OCI-M2 (cell line): ENCODE results near the gene MBP.

Source experiments
- DNase-seq: peaks from one replicate; lab custom pipeline; 2025; ENCODE audit not compliant: unreplicated experiment; lab: John Stamatoyannopoulos, UW

MBP gene

DNA sequence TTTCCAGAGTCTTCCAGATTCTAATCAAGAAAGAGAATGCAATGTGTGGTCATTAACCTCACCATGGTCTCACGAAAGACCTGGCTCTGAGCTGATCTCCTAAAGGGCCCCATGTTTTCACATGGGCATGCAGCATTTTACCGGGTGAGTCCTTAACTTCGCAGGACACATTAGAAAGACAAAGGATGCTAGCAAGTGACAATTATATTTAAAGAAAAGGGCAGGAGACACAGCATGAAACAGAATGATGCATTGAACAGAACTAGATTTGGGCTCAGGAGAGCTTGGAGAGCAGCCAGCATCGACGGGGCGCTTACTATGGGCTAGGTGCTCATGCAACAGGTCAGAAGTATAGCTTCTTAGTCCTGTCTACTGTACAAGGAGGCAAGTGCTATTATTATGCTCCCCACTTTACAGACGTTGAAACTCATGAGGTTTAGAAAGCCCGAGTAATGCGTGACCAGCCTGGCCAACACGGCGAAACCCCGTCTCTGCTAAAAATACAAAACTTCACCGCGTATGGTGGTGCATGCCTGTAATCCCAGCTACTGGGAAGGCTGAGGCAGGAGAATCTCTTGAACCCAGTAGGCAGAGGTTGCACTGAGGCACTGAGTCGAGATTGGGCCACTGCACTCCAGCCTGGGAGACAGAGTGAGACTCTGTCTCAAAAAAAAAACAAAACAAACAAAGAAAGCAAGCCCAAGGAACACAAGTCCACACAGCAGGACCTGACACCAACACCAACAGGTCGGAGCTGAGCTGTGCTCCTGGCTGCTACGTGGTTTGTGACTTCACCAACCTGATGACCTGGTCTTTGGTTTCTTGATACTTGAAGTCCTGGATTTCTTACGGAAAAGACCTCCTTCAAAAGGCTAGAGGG is 16.1 kb downstream of the MBP start:
- no peak for DNase-seq

- no peak for DNase-seq
These were observed 17.2 kb downstream of the MBP start for GRCh38 chr18:77115192-77115953.

DNA sequence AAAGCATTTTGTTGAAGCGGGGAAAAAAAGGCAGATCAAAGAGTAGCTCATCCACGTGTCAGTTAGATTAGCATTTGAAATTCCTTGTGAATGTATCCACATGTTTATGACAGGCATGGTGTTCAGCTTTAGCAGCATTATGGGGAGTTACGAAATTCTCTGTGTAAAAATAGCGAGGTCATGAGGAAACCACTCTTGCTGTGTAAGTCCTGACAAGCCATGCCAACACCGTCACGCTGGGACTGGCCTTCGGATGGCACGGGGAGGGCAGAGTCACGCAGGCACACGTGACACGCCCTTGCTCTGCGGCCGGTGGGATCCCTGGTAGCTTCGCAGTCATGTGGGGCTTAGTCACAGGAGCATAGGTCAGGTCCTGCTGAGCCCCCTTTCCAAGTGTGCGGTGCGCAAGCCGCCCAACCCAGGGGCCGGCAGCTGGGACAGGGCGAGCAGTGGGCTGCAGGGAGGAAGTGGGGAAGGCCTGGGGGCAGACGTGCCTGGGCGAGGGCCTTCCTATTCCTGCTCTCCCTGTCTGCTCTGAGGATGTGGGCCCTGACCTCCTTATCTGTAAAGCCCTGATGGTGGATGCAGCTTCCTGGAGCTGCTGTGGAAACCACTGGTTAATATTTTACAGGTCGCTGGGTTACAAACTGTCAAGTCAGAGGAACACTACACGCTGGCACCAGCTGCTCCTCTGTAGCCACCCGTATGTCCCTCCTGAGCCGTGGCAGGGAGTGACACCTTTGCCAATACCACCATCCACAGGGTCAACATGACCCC is 18.0 kb downstream of the MBP start:
- DNase-seq = peak; percentile 40

DNA sequence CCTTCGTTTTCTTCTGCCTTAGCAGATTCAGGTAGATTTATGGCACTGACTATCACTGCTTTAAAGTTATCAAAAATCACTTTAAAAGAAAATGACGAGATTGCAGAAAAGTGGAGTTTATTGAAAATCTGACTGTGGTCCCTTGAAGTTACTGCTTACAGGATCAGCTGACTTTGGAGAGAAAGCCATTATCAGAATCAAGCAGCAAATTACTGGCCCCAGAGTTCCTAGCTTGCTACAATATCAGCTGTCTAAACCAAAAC is 18.5 kb downstream of the MBP start:
- DNase-seq = no peak

GRCh38 chr18:77113361-77114151 is 19.0 kb downstream of the MBP start:
- no peak for DNase-seq

- DNase-seq = no peak
These were observed 19.9 kb downstream of the MBP start for GRCh38 chr18:77112747-77113092.

DNA sequence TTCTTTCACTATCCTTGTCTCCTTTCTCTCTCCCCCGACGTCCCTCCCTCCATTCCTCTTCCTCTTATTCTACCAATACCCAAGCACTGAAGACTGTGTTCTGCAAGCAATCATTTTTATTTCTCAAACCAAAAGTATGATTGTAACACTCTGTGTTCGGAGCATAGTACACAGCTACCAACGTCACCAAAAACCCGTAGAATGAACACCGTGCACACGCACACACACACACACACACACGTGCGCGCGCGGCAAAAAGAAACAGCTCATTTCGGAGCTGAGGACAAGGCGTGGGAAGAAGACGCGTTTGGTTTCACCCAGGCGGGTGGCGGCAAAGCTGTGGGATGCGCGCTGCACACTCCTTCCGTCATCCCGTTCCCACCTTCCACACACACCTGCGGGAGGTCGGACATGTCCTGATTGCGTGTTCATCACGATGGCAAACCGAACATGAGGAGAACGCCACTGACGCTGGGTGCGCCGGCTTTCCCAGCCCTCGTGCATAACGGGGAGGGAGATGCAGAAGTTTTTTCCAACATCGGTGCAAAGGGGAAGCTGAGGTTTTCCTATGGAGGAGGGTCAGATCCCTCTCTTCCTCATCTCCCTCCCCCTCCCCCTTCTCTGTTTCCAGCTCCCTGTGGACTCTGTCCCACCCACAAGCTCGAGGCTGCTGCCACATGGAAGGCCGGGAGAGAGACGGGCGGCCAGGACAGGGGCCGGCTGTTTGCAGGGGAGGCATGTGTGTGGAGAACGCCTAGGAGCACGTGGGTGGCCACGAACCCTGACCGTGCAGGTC is 20.4 kb downstream of the MBP start:
- no peak for DNase-seq

- peak; percentile 35 for DNase-seq
These were observed 21.1 kb downstream of the MBP start for GRCh38 chr18:77111449-77111848.

DNA sequence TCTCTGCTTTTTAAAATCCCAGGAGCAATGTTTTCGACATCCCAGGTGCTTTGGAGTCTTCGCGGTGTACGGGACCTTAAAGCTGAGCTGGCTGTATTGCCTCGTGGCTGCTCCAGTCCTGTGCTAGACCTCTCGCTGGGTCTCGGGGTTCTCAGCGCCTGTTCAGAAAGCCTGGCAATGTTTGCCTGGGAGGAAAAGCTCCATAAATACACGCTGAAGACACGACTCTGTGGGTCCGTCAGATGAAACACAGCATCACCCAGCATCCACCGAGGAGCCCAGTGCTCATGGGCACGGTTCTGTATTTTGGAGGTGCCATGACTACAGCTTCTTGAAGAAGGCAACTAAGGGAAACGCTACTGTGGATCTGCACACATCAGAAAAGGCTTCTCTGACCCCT is 21.6 kb downstream of the MBP start:
- no peak for DNase-seq

GRCh38 chr18:77110400-77110799 is 22.2 kb downstream of the MBP start:
- DNase-seq = no peak

GRCh38 chr18:77109648-77110019 is 22.9 kb downstream of the MBP start:
- no peak for DNase-seq

DNA sequence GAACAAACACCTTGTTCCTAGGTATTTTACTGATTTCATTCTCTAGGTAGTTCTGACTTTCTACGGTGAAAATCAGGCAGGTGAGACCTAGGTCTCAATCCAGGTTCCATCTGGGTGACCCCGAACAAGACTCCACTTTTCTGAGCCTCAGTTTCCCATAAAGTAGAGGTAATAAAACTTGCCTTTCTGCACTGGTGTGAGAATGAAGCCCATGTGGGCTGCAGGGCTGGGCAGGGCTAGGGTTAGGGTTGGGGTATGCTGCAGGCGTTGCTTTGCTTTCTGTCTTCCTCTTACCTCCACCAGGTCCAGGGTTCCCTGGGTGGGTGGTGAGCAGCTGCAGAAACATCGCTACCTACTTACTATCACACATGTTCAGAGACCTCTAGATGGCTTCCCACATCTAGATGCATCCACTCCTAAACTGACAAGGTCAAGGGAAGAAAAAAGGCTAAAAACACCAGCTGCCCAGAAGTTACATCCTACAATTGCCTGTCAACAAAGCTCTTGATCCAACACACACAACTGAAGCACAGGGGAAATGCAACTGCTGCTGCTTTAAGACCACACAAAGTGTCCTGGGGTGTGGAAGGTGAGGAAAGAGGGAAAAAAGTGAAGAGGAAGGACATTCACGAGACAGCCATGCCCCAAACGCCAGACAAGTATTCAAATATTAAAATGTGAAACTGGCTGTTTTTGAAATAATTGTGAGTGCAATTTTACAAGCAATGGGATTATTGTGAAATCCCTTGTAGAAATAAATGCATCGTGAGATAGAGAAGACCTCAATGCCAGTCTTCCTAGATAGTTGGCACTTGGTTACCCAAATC is 23.5 kb downstream of the MBP start:
- DNase-seq = no peak

DNA sequence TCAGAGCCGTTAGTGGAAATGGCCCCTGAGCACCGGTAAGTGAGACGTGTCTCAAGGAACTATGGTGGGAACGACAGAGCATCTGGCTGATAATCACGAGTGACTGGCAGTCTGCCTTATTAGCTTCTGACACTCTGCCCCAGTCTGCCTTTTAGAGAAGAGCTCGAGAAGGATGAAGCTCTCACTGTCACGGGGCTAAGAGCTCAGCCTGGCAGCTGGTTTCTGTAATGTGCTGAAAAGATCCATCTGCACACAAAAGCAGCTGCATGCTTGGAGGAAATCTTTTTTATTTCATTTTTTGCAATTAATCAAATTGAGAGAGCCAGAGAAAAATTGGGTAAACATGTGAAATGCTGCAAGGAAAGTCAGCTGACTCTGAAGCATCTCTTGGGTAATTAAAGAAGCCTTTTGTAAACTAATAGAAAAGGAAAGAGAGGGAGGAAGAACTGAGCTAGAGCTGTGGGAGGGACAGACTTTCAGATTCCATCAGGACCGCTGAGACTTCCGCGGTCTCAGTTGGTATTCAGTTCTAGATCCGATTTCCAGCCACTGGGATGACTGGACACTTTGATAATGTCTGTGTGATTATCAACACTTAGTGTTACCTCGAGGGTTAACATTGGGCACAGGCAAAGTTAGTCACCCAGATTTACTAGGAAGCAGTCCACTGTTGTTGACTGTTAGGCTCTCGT is 24.4 kb downstream of the MBP start:
- DNase-seq = no peak

- DNase-seq = no peak
These were observed 25.3 kb downstream of the MBP start for GRCh38 chr18:77107292-77107691.

GRCh38 chr18:77106331-77106730 is 26.3 kb downstream of the MBP start:
- DNase-seq = no peak

- DNase-seq = no peak
These were observed 26.9 kb downstream of the MBP start for GRCh38 chr18:77105680-77106079.

DNA sequence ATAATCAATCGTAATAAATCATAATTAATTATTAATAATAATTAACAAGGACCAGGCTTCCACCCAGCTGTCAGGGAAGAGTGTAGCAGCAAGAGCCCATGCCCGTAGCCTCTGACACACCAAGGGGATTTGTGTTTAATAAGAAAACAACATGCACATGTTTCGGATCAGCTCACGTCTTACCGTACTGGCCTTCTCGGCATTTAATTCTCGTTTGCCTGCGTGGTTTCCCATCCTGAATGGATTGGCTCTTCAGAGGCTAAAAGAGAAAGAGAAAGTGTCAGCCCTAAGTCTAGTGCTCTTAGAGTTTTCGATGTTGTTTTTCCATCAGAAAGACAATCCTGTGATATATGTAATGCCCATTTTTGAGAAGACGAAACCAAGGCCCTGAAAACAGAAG is 27.6 kb downstream of the MBP start:
- DNase-seq = no peak

DNA sequence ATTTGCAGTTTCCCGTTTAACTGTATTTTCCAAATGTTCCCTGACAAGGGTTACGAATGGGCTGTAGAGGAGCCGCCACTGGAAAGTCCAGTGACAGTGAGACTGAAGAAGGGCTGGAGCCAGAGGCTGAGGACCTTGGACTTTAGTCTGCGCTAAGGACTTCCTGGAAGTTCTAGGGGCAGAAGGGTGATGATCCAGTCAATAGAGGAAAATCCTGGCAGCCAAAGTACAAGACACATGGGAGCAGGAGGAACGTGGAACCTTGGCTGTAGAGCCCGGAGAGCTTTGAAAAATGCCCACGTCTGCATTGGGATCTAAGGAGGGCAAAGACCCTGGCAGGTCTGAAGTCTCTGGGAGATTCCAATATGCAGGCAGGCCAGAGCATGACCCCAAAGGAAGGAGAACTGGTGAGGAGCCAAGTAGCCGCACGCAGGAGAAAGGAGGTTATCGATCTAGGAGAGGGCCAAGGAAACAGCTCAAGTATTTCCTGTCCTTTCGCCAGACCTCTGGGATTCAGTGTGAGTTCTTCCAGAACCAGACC is 28.5 kb downstream of the MBP start:
- DNase-seq = no peak
